PC-9 (cell line): ENCODE measurements around the gene TLR4. TPM values are rescaled to one million over a fixed set of nuclear protein-coding genes. Genes with fewer than 3 reads are reported as not detected.

Source experiments
- BruUV-seq: library from RNA; stranded (reverse); fragments of 400-500 nt; replicated peaks from 2 replicates; lab custom pipeline; 2021; lab: Mats Ljungman, UMichigan
- CTCF ChIA-PET: fragments of 300-600 bp; sonication (Branson Sonifier 250); formaldehyde crosslinking; loops from one replicate; lab custom pipeline; 2022; ENCODE audit warnings: antibody characterized with exemption; lab: Charles Lee
- POLR2A ChIA-PET: fragments of 300-600 bp; sonication (Branson Sonifier 250); formaldehyde crosslinking; loops from one replicate; lab custom pipeline; 2022; ENCODE audit warnings: antibody characterized with exemption; ENCODE audit not compliant: unreplicated experiment; lab: Charles Lee
- DNase-seq, 2 experiments: peaks; one replicate each; pipeline versions ENCODE4 v3.0.0 to v3.0.0-alpha.2; 2015 to 2022; ENCODE audit warnings: mixed read lengths in 1 of 2
- H2AFZ ChIP-seq: fragments of 200-600 bp; sonication (generic); 2 replicates; pipeline ENCODE4 v1.8.1; 2017; ENCODE audit warnings: antibody characterized with exemption
- H3F3A ChIP-seq: fragments of 200-600 bp; sonication (generic); 2 replicates; pipeline ENCODE4 v1.8.1; 2017; ENCODE audit warnings: antibody characterized with exemption, mild to moderate bottlenecking, low read depth; ENCODE audit not compliant: insufficient read depth
- H3K27ac ChIP-seq: fragments of 200-600 bp; sonication (generic); 2 replicates; pipeline ENCODE4 v1.6.1; 2016; ENCODE audit warnings: mixed run types
- H3K27me3 ChIP-seq: fragments of 200-600 bp; sonication (generic); 2 replicates; pipeline ENCODE4 v1.6.1; 2016; ENCODE audit warnings: low read depth, mixed run types; ENCODE audit not compliant: insufficient read depth
- H3K36me3 ChIP-seq: fragments of 200-600 bp; sonication (generic); 2 replicates; pipeline ENCODE4 v1.6.1; 2016; ENCODE audit warnings: low read depth, mixed run types
- H3K4me1 ChIP-seq: fragments of 200-600 bp; sonication (generic); replicated peaks from 2 replicates; pipeline ENCODE4 v1.6.1; 2016; ENCODE audit warnings: mixed run types; ENCODE audit not compliant: insufficient read depth
- H3K4me2 ChIP-seq: fragments of 200-600 bp; sonication (generic); 2 replicates; pipeline ENCODE4 v1.6.1; 2017; ENCODE audit warnings: mixed run types
- H3K4me3 ChIP-seq: fragments of 200-600 bp; sonication (generic); 2 replicates; pipeline ENCODE4 v1.6.1; 2016; ENCODE audit warnings: mixed run types
- H3K79me2 ChIP-seq: fragments of 200-600 bp; sonication (generic); 2 replicates; pipeline ENCODE4 v1.6.1; 2017; ENCODE audit warnings: low read depth, mixed run types
- H3K9me2 ChIP-seq: fragments of 200-600 bp; sonication (generic); 2 replicates; pipeline ENCODE4 v1.8.1; 2017; ENCODE audit warnings: mild to moderate bottlenecking; ENCODE audit not compliant: insufficient read depth
- H3K9me3 ChIP-seq: fragments of 200-600 bp; sonication (generic); 2 replicates; pipeline ENCODE4 v1.8.1; 2016; ENCODE audit warnings: low read depth; ENCODE audit not compliant: insufficient read depth
- H4K20me1 ChIP-seq: fragments of 200-600 bp; sonication (generic); 2 replicates; pipeline ENCODE4 v1.8.1; 2017; ENCODE audit not compliant: insufficient read depth
- EZH2 ChIP-seq: fragments of 200-600 bp; sonication (generic); IDR thresholded peaks from 2 replicates; pipeline ENCODE4 v1.8.0; 2017; ENCODE audit warnings: antibody characterized with exemption, low read depth
- intact Hi-C: fragments of 100-400 bp; cut with micrococcal nuclease; formaldehyde crosslinking; loops from one replicate; pipeline ENCODE4 v1.10.0; 2022; ENCODE audit not compliant: unreplicated experiment
- total RNA-seq: library from RNA; stranded (reverse); gene quantifications from 2 replicates; pipeline ENCODE4 v1.2.3, GENCODE V29; 2021
- TF ChIP-seq, protein P1 (sequence below): fragments of 200-600 bp; sonication (generic); conservative IDR thresholded peaks from 2 replicates; pipeline ENCODE4 v1.6.1; 2017; ENCODE audit warnings: mixed run types, antibody characterized with exemption, mild to moderate bottlenecking, moderate library complexity

Gene TLR4
- total RNA-seq, 1 experiment from 2014 or later, result 0.55 TPM

DNA sequence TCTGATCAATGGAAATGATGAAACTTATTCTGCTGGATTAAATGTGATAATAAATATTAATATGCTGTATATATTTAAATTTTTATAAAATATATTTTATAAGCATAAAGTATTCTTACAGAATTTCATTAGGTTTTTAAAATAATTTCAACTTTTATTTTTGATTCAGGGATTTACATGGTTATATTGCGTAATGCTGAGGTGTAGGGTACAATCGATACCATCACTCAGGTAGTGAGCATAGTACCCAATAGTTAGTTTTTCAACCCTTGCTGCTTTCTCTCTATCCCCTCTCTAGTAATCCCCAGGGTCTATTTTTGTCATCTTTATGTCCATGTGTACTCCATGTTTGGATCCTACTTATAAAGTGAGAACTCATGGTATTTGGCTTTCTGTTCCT lies 5.7 kb downstream of the TLR4 start:
- peaks cover 21% of the 10 kb centered on the region for H3K4me1 ChIP-seq
- POLR2A ChIA-PET, result no interaction called here

DNA sequence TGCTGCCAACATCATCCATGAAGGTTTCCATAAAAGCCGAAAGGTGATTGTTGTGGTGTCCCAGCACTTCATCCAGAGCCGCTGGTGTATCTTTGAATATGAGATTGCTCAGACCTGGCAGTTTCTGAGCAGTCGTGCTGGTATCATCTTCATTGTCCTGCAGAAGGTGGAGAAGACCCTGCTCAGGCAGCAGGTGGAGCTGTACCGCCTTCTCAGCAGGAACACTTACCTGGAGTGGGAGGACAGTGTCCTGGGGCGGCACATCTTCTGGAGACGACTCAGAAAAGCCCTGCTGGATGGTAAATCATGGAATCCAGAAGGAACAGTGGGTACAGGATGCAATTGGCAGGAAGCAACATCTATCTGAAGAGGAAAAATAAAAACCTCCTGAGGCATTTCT lies 10.1 kb downstream of the TLR4 start:
- Histone ChIP-seq H3K27me3 (no peaks in the 10 kb centered on the region), H3K36me3 (peaks cover 8% of the 10 kb centered on the region; the same call in 1 of the 2 replicates), H3K4me2 (no peak overlapping the region), H3F3A (no peaks in the 10 kb centered on the region), H3K9me2 (peaks cover 2% of the 10 kb centered on the region; the same call in 1 of the 2 replicates), H3K4me3 (no peak overlapping the region), H3K9me3 (peaks cover 4% of the 10 kb centered on the region; the same call in 1 of the 2 replicates), H4K20me1 (no peaks in the 10 kb centered on the region), H2AFZ (no peak overlapping the region), H3K4me1 (no peaks in the 10 kb centered on the region), H3K79me2 (no peaks in the 10 kb centered on the region), H3K27ac (no peak overlapping the region)
- ChIA-PET CTCF (no interaction called here), POLR2A (no interaction called here)
- TF ChIP-seq, protein P1, sequence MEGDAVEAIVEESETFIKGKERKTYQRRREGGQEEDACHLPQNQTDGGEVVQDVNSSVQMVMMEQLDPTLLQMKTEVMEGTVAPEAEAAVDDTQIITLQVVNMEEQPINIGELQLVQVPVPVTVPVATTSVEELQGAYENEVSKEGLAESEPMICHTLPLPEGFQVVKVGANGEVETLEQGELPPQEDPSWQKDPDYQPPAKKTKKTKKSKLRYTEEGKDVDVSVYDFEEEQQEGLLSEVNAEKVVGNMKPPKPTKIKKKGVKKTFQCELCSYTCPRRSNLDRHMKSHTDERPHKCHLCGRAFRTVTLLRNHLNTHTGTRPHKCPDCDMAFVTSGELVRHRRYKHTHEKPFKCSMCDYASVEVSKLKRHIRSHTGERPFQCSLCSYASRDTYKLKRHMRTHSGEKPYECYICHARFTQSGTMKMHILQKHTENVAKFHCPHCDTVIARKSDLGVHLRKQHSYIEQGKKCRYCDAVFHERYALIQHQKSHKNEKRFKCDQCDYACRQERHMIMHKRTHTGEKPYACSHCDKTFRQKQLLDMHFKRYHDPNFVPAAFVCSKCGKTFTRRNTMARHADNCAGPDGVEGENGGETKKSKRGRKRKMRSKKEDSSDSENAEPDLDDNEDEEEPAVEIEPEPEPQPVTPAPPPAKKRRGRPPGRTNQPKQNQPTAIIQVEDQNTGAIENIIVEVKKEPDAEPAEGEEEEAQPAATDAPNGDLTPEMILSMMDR, result no peak
- no peak for TF ChIP-seq EZH2
- no TSS peak for BruUV-seq
- intact Hi-C loops, result no loop called here
- DNase-seq, result no peak

More for the DNA sequence above, 5.7 kb downstream of the TLR4 start:
- H3K4me3 ChIP-seq, result no peak overlapping the region
- H3K36me3 ChIP-seq, result peaks cover 8% of the 10 kb centered on the region; the same call in 1 of the 2 replicates
- H2AFZ ChIP-seq, result no peak overlapping the region
- no peak for DNase-seq
- H3K9me3 ChIP-seq, result no peaks in the 10 kb centered on the region
- peaks cover 12% of the 10 kb centered on the region; the same call in 1 of the 2 replicates for H3K79me2 ChIP-seq
- peaks cover 3% of the 10 kb centered on the region for H3F3A ChIP-seq
- no TSS peak for BruUV-seq
- H3K27ac ChIP-seq, result no peak overlapping the region
- no peaks in the 10 kb centered on the region for H3K27me3 ChIP-seq
- peaks cover 2% of the 10 kb centered on the region; the same call in 1 of the 2 replicates for H3K9me2 ChIP-seq
- TF ChIP-seq, protein P1, result no peak
- TF ChIP-seq EZH2, result no peak
- intact Hi-C loops, result no loop called here
- CTCF ChIA-PET, result no interaction called here
- H4K20me1 ChIP-seq, result no peaks in the 10 kb centered on the region
- no peak overlapping the region for H3K4me2 ChIP-seq

DNA sequence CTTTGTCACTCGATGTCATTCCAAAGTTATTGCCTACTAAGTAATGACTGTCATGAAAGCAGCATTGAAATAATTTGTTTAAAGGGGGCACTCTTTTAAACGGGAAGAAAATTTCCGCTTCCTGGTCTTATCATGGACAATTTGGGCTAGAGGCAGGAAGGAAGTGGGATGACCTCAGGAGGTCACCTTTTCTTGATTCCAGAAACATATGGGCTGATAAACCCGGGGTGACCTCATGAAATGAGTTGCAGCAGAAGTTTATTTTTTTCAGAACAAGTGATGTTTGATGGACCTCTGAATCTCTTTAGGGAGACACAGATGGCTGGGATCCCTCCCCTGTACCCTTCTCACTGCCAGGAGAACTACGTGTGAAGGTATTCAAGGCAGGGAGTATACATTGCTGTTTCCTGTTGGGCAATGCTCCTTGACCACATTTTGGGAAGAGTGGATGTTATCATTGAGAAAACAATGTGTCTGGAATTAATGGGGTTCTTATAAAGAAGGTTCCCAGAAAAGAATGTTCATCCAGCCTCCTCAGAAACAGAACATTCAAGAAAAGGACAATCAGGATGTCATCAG lies 11.3 kb downstream of the TLR4 start:
- intact Hi-C loops, result no loop called here
- Histone ChIP-seq H3K27me3 (no peaks in the 10 kb centered on the region), H2AFZ (no peak overlapping the region), H3K9me3 (peaks cover 4% of the 10 kb centered on the region; the same call in 1 of the 2 replicates), H3K36me3 (peaks cover 8% of the 10 kb centered on the region; the same call in 1 of the 2 replicates), H3K4me2 (no peak overlapping the region), H3K4me3 (no peak overlapping the region), H4K20me1 (no peaks in the 10 kb centered on the region), H3K79me2 (no peaks in the 10 kb centered on the region), H3K4me1 (no peaks in the 10 kb centered on the region), H3K9me2 (peaks cover 2% of the 10 kb centered on the region; the same call in 1 of the 2 replicates), H3F3A (no peaks in the 10 kb centered on the region), H3K27ac (no peak overlapping the region)
- no TSS peak for BruUV-seq
- ChIA-PET POLR2A (no interaction called here), CTCF (no interaction called here)
- TF ChIP-seq EZH2, result no peak
- TF ChIP-seq, protein P1, result no peak
- DNase-seq, result no peak
